ENCODE results near the gene STUB1.

The STUB1 gene

DNA sequence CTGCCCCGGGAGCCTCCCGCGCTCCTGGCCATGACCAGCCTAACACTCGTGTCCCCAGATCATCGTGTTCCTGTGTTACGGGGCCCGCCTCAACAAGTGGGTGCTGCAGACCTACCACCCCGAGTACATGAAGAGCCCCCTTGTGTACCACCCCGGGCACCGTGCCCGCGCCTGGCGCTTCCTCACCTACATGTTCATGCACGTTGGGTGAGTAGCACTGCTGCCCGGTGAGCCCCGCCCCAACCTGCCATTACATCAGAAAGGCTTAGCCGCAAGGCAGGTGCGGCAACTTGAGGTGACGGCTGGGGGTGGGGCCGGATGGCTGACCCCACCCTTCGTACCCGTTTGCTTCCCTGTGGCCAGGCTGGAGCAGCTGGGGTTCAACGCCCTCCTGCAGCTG lies 3.3 kb upstream of the STUB1 start:
- Mint-ChIP-seq H3K4me1 (peaks cover 24% of the 10 kb centered on the region), H3K27ac (no peak overlapping the region), H3K9me3 (no peaks in the 10 kb centered on the region), H3K4me3 (no peak overlapping the region), H3K36me3 (peaks cover 13% of the 10 kb centered on the region), H3K27me3 (peaks cover 33% of the 10 kb centered on the region)
- DNase-seq = peak; percentile 61
- CTCF ChIA-PET = no interaction called here

DNA sequence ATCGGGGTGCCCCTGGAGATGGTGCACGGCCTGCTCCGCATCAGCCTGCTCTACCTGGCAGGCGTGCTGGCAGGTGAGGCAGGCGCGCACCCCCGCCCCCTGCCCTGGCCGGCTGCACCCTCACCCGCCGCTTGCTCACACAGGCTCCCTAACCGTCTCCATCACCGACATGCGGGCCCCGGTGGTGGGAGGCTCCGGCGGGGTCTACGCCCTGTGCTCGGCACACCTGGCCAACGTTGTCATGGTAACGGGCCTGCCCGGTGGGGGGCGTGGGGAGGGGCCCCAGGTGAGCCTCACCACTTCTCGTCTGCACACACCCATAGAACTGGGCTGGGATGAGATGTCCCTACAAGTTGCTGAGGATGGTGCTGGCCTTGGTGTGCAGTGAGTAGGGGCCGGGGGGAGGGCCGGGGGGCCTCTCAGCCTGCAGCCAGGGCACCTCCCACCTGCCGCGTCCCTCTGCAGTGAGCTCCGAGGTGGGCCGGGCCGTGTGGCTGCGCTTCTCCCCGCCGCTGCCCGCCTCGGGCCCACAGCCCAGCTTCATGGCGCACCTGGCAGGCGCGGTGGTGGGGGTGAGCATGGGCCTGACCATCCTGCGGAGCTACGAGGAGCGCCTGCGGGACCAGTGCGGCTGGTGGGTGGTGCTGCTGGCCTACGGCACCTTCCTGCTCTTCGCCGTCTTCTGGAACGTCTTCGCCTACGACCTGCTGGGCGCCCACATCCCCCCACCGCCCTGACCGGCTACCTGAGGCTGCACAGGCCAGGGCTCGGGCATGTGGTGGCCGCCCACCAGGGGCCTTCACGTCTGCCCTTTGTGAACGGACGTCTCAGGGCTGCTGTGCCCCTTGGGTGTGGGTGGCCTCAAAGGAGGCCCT lies 2.7 kb upstream of the STUB1 start:
- H3K27ac Mint-ChIP-seq = no peak overlapping the region
- no peak overlapping the region for H3K4me3 Mint-ChIP-seq
- H3K27me3 Mint-ChIP-seq = peaks cover 33% of the 10 kb centered on the region
- H3K36me3 Mint-ChIP-seq = peaks cover 18% of the 10 kb centered on the region
- CTCF ChIA-PET = no interaction called here
- no peak for DNase-seq
- no peaks in the 10 kb centered on the region for H3K9me3 Mint-ChIP-seq
- peaks cover 28% of the 10 kb centered on the region for H3K4me1 Mint-ChIP-seq

- peaks cover 33% of the 10 kb centered on the region for H3K27me3 Mint-ChIP-seq
- H3K4me3 Mint-ChIP-seq = no peak overlapping the region
- H3K27ac Mint-ChIP-seq = no peak overlapping the region
- H3K36me3 Mint-ChIP-seq = peaks cover 15% of the 10 kb centered on the region
- DNase-seq = no peak
- CTCF ChIA-PET = no interaction called here
- H3K9me3 Mint-ChIP-seq = no peaks in the 10 kb centered on the region
- peaks cover 35% of the 10 kb centered on the region for H3K4me1 Mint-ChIP-seq
These were observed 1.9 kb upstream of the STUB1 start for GRCh38 chr16:678209-678857.

DNA sequence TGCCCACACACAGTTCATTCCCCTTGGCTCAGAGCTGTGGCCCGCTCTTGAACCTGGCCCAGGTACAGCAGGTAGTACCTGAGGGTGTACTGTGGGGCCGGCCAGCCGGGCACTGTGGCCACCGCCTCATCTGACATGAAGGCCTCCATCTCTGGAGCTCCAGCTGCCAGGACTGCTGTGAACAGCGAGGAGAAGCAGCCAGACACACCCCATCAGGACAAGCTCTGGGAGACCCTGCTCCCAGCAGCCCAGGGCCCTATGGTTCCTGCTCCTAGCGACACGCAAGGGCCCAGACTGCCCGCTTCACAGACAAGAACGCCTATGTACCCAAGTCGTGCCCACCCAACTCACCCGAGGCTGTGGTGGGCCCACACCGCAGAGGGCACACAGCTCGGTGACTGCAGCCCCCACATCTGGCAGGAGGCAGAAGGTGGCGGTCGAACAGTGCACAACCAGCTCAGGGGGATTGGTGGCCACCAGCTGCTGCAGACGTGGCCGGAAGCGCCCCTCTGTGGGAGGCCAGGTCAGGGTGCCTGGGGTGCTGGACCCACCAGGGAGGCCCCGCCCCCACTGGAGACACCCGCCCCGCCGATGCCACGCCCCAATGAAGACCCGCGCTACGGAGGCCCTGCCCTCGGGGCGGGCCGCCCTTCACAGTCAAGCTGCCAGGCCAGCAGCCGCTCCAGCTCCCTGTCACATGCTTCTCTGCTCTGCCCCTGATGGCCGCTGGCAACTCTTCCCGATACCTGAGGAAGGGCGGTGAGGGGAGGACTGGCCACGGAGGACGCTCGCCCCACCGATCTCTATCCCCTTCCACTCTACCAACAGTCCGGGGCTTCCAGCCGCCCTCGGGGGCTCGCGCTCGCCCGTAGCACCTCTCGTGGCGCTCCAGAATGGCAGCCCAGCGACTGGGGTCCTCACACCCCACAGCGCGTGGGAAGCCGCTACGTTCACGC lies 1.1 kb upstream of the STUB1 start:
- H3K4me1 Mint-ChIP-seq = peaks cover 35% of the 10 kb centered on the region
- H3K27ac Mint-ChIP-seq = peak overlapping the region; percentile 42
- H3K9me3 Mint-ChIP-seq = no peaks in the 10 kb centered on the region

GRCh38 chr16:680625-680945 lies 375 bp downstream of the STUB1 start:
- H3K9me3 Mint-ChIP-seq = no peaks in the 10 kb centered on the region
- peak overlapping the region; percentile 81 for H3K4me3 Mint-ChIP-seq
- CTCF ChIA-PET = interaction anchor here (0.9 to 1.7 kb wide), 2 partner anchors 13 to 33 kb away, joined by 3 to 6 read pairs; partner anchors contain the start of gene RHOT2
- peaks cover 38% of the 10 kb centered on the region for H3K4me1 Mint-ChIP-seq
- peak overlapping the region; percentile 68 for H3K27ac Mint-ChIP-seq
- no peak for DNase-seq
- peaks cover 16% of the 10 kb centered on the region for H3K36me3 Mint-ChIP-seq
- H3K27me3 Mint-ChIP-seq = peaks cover 23% of the 10 kb centered on the region

More for the DNA sequence above, 1.1 kb upstream of the STUB1 start:
- Mint-ChIP-seq H3K36me3 (peaks cover 15% of the 10 kb centered on the region), H3K27me3 (peaks cover 33% of the 10 kb centered on the region), H3K4me3 (peak overlapping the region; percentile 71)
- DNase-seq = peak; percentile 70
- CTCF ChIA-PET = no interaction called here

- Mint-ChIP-seq H3K4me1 (peaks cover 42% of the 10 kb centered on the region), H3K27me3 (peaks cover 17% of the 10 kb centered on the region), H3K9me3 (no peaks in the 10 kb centered on the region), H3K4me3 (peak overlapping the region; percentile 81), H3K36me3 (peaks cover 17% of the 10 kb centered on the region), H3K27ac (peak overlapping the region; percentile 68)
- no peak for DNase-seq
- CTCF ChIA-PET = interaction anchor here (1.7 kb wide), 1 partner anchor 13 kb away, joined by 6 read pairs; the partner anchor contains the start of gene RHOT2
These were observed 946 bp downstream of the STUB1 start for GRCh38 chr16:680967-681745.

DNA sequence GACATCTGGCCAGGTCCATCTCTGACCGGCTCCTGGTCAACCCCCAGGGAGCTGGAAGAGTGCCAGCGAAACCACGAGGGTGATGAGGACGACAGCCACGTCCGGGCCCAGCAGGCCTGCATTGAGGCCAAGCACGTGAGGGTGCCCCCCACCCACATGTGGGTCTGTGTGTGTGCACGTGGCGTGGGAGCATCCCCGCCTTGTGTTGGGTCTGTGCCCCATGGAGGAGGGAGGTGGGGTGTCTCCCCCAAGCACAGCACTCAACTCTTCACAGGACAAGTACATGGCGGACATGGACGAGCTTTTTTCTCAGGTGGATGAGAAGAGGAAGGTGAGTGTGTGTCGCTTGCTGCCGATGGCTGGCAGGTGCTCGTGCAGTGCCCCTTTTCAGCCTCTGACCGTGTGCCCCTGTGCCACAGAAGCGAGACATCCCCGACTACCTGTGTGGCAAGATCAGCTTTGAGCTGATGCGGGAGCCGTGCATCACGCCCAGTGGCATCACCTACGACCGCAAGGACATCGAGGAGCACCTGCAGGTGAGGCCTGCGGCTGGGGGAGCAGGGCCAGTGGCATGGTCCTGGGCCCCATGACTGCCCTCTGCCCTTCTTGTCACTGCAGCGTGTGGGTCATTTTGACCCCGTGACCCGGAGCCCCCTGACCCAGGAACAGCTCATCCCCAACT lies 1.7 kb downstream of the STUB1 start:
- peaks cover 10% of the 10 kb centered on the region for H3K27me3 Mint-ChIP-seq
- no peaks in the 10 kb centered on the region for H3K9me3 Mint-ChIP-seq
- peaks cover 38% of the 10 kb centered on the region for H3K4me1 Mint-ChIP-seq
- H3K27ac Mint-ChIP-seq = no peak overlapping the region
- CTCF ChIA-PET = interaction anchor here (1.7 kb wide), 1 partner anchor 14 kb away, joined by 6 read pairs; the partner anchor contains the start of gene RHOT2
- H3K36me3 Mint-ChIP-seq = peaks cover 21% of the 10 kb centered on the region
- no peak for DNase-seq
- H3K4me3 Mint-ChIP-seq = peak overlapping the region; percentile 81

DNA sequence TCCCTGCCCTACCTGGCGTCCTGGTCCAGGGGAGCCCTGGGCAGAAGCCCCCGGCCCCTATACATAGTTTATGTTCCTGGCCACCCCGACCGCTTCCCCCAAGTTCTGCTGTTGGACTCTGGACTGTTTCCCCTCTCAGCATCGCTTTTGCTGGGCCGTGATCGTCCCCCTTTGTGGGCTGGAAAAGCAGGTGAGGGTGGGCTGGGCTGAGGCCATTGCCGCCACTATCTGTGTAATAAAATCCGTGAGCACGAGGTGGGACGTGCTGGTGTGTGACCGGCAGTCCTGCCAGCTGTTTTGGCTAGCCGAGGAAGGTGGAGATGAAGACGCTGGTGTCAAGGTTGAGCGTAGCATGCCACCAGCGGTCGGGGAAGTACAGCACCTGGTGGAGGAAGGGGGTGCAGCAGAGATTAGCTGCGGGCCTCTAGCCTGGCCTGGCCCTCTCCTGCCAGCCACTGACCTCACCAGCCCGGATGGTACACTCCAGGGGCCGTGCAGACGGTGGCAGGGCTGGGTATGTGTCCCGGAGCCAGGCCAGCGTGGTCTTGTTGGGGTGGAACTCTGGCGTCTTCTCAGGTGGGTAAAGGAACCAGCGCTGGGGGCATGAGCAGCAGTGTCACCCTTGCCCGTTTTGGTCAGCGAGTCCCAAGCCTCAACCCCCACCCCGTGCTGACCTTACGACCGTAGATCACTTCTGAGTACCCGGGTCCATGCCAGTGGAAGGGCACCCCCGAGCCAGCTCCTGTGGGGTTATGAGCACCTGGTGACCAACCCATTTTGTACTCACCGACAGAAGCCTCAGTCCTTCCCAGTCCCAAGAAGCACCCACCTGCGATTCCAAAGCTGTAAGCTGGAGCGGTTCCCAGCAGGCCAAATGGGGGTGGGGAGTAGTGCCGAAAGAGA lies 2.5 kb downstream of the STUB1 start:
- peaks cover 22% of the 10 kb centered on the region for H3K36me3 Mint-ChIP-seq
- peaks cover 4% of the 10 kb centered on the region for H3K27me3 Mint-ChIP-seq
- H3K4me1 Mint-ChIP-seq = peaks cover 36% of the 10 kb centered on the region
- peak overlapping the region; percentile 74 for H3K4me3 Mint-ChIP-seq
- H3K9me3 Mint-ChIP-seq = no peaks in the 10 kb centered on the region
- peak overlapping the region; percentile 67 for H3K27ac Mint-ChIP-seq
- CTCF ChIA-PET = no interaction called here
- no peak for DNase-seq

- CTCF ChIA-PET = no interaction called here
- peak overlapping the region; percentile 67 for H3K27ac Mint-ChIP-seq
- peaks cover 22% of the 10 kb centered on the region for H3K36me3 Mint-ChIP-seq
- peaks cover 36% of the 10 kb centered on the region for H3K4me1 Mint-ChIP-seq
- H3K27me3 Mint-ChIP-seq = peaks cover 4% of the 10 kb centered on the region
- no peak for DNase-seq
- no peaks in the 10 kb centered on the region for H3K9me3 Mint-ChIP-seq
- peak overlapping the region; percentile 74 for H3K4me3 Mint-ChIP-seq
These were observed 3.3 kb downstream of the STUB1 start for GRCh38 chr16:683396-684070.

- Mint-ChIP-seq H3K9me3 (no peaks in the 10 kb centered on the region), H3K4me1 (peaks cover 38% of the 10 kb centered on the region), H3K27me3 (no peaks in the 10 kb centered on the region), H3K36me3 (peaks cover 22% of the 10 kb centered on the region), H3K27ac (peak within 1 kb of the TSS; percentile 68), H3K4me3 (peak within 1 kb of the TSS; percentile 74)
- peak; percentile 98 for DNase-seq
- CTCF ChIA-PET = no interaction called here
These were observed 4.0 kb downstream of the STUB1 start, which contains the start of gene JMJD8 for GRCh38 chr16:684071-684794. Gene JMJD8 (minus strand): TSS chr16:684334. CDS start chr16:684319, 15 bp downstream.

DNA sequence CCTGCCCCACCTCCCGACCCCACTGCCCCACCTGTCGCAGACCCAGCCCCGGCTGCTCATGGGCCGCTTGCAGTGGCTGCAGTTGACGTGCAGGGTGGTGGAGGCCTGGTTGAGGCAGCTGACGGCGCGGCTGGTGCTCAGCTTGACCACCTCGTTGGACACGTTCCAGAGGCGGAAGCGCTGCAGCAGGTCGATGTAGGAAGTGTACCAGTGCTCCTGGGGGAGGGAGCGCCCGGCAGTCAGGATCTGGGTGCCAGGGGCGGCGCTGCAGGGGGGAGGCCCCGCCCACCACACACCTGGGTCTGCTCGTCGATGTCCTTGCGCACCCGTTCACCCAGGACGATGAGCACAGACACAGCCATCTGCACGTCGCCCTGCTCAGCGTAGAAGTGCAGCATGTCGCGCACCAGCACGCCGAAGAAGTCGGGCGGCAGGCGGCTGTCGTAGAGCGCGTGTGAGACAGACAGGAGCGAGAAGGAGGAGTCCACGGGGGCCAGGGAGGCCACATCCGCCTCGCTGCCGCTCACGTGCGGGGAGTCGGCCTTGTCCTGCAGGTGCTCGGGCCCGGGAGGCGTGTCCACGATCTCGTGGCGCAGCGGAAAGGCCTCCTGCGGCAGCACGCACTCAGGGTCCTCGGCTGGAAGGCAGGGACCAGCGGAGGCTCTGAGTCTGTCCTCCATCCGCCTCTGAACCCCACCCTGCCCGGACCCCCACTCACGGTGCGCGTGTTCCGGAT lies 4.9 kb downstream of the STUB1 start:
- Mint-ChIP-seq H3K4me3 (no peak overlapping the region), H3K4me1 (peaks cover 40% of the 10 kb centered on the region), H3K9me3 (no peaks in the 10 kb centered on the region), H3K27me3 (no peaks in the 10 kb centered on the region), H3K36me3 (peaks cover 22% of the 10 kb centered on the region), H3K27ac (peak overlapping the region; percentile 33)
- CTCF ChIA-PET = no interaction called here
- no peak for DNase-seq
